Transverse colon (tissue), 4 donors: ENCODE results near the gene DNAJC8. TPM values are rescaled to one million over a fixed set of nuclear protein-coding genes. Genes with fewer than 3 reads are reported as not detected.

Experiments
- DNase-seq: peaks from one replicate; pipeline ENCODE4 v3.0.0-alpha.2; 2019
- H3K27ac ChIP-seq, 4 donors: fragments of 200-600 bp; sonication (generic); 2 replicates each; pipeline ENCODE4 v1.5.1; 2016 to 2018; ENCODE audit warnings: inconsistent platforms in 4 of 4
- H3K27me3 ChIP-seq: fragments of 200-600 bp; sonication (generic); 2 replicates; pipeline ENCODE4 v1.5.1; 2017; ENCODE audit warnings: inconsistent platforms
- H3K36me3 ChIP-seq, 4 donors: fragments of 200-600 bp; sonication (generic); 2 replicates each; pipeline ENCODE4 v1.5.1; 2017 to 2019; ENCODE audit warnings: inconsistent platforms in 4 of 4
- H3K4me1 ChIP-seq, 4 donors: fragments of 200-600 bp; sonication (generic); 2 replicates each; pipeline ENCODE4 v1.5.1; 2017 to 2020; ENCODE audit warnings: inconsistent platforms in 4 of 4
- H3K4me3 ChIP-seq, 4 donors: fragments of 200-600 bp; sonication (generic); 1 replicate in 1 of 4; 2 replicates in 3 of 4; pipeline versions ENCODE4 v1.5.1 to v1.6.1; 2017 to 2019; ENCODE audit warnings: inconsistent platforms in 4 of 4
- H3K9me3 ChIP-seq, 2 donors: fragments of 200-600 bp; sonication (generic); 2 replicates each; pipeline ENCODE4 v1.5.1; 2017 to 2019; ENCODE audit warnings: inconsistent platforms in 2 of 2
- CTCF ChIP-seq, 5 experiments: fragments of 200-600 bp in 3 of 5; fragments of 450-650 bp in 2 of 5; sonication (generic) in 3 of 5; IDR thresholded peaks; 1 replicate in 2 of 5; 2 replicates in 3 of 5; pipeline ENCODE4 v1.5.1; 2016 to 2017; ENCODE audit warnings: antibody characterized with exemption in 5 of 5, inconsistent platforms in 3 of 5, mild to moderate bottlenecking in 2 of 5, moderate library complexity in 1 of 5
- EP300 ChIP-seq: sonication (generic); formaldehyde crosslinking; IDR thresholded peaks from one replicate; pipeline ENCODE4 v1.6.1; 2017; ENCODE audit warnings: antibody characterized with exemption, low read depth
- POLR2A ChIP-seq: fragments of 450-650 bp; IDR thresholded peaks from one replicate; pipeline ENCODE4 v1.6.1; 2016; ENCODE audit warnings: antibody characterized with exemption, mild to moderate bottlenecking, moderate library complexity
- POLR2AphosphoS5 ChIP-seq, 3 donors: sonication (generic); formaldehyde crosslinking; IDR thresholded peaks; one replicate each; pipeline ENCODE4 v1.6.1; 2016; ENCODE audit warnings: antibody characterized with exemption in 3 of 3
- WGBS, 2 donors: methylation state at CpG; one replicate each; pipeline ENCODE4 v1.1.5; 2018; ENCODE audit warnings: low coverage in 1 of 2; 5-methylcytosine and 5-hydroxymethylcytosine counted together
- in situ Hi-C, 4 donors: fragments of 200-750 bp; cut with MboI; loops; one replicate each; pipeline versions ENCODE4 v1.15.0 to v1.15.1; 2017; ENCODE audit warnings: low sequenced_read_pairs in 3 of 4, low pct_ligation_motif_present in 1 of 4, low pct_unique_long_range_greater_than_20kb in 1 of 4
- intact Hi-C: fragments of 100-400 bp; cut with DNase I; formaldehyde crosslinking; loops from one replicate; pipeline ENCODE4 v1.15.1; 2023; ENCODE audit warnings: low total_unique reads
- total RNA-seq, 4 donors: library from RNA; depleted of rRNA; stranded (reverse); fragments of >200 nt; gene quantifications; one replicate each; pipeline ENCODE4 v1.1.0, GENCODE V29; 2016

Gene DNAJC8
- total RNA-seq, 4 donors from 2014 or later, result 33.3 to 68.7 (median 46.8) TPM

GRCh38 chr1:28249013-28249865 is 16.4 kb upstream of the DNAJC8 start:
- intact Hi-C loops (no loop called here), in situ Hi-C loops (loop anchor here in 1 of 4 donors (25.0 kb wide), 1 partner anchor 263 kb away; the partner anchor contains the start of gene RCC1)
- WGBS, 2 donors, result 28 to 51% methylated on average over 2 to 3 of the region's 3 CpGs
- Histone ChIP-seq H3K9me3 (no peaks in the 10 kb centered on the region), H3K4me1 (peaks cover 22 to 57% (median 36%) of the 10 kb centered on the region in 4 donors), H3K27me3 (no peaks in the 10 kb centered on the region), H3K27ac (peak overlapping the region; percentile 89 to 95 (median 91)), H3K36me3 (no peaks in the 10 kb centered on the region), H3K4me3 (peak overlapping the region in 2 of 4 donors; percentile 3 to 9)
- peak; percentile 50 for DNase-seq
- TF ChIP-seq POLR2A (no peak), EP300 (no peak), POLR2AphosphoS5 (IDR thresholded peaks at IDR 0.05) (no peak), CTCF (IDR thresholded peaks at IDR 0.05) (no peak)

- peak; percentile 89 for DNase-seq
- intact Hi-C loops, result no loop called here
- Histone ChIP-seq H3K4me3 (peak overlapping the region in 2 of 4 donors; percentile 3 to 9), H3K9me3 (no peaks in the 10 kb centered on the region), H3K4me1 (peaks cover 25 to 65% (median 39%) of the 10 kb centered on the region in 4 donors), H3K27ac (peak overlapping the region; percentile 89 to 95 (median 91)), H3K27me3 (no peaks in the 10 kb centered on the region), H3K36me3 (no peaks in the 10 kb centered on the region)
- in situ Hi-C loops, result loop anchor here in 1 of 4 donors (25.0 kb wide), 1 partner anchor 264 kb away; the partner anchor contains the start of gene RCC1
- TF ChIP-seq CTCF (IDR thresholded peaks at IDR 0.05) (peak; percentile 90 to 95 (median 93)), POLR2A (no peak), EP300 (no peak), POLR2AphosphoS5 (IDR thresholded peaks at IDR 0.05) (no peak)
- WGBS, 2 donors, result 0% methylated on average over 7 to 12 of the region's 12 CpGs
These were observed 15.6 kb upstream of the DNAJC8 start for GRCh38 chr1:28248273-28249012.

GRCh38 chr1:28247612-28248272 is 14.9 kb upstream of the DNAJC8 start:
- intact Hi-C loops (no loop called here), in situ Hi-C loops (loop anchor here in 1 of 4 donors (25.0 kb wide), 1 partner anchor 265 kb away; the partner anchor contains the start of gene RCC1)
- Histone ChIP-seq H3K36me3 (no peaks in the 10 kb centered on the region), H3K9me3 (no peaks in the 10 kb centered on the region), H3K27ac (peak overlapping the region; percentile 89 to 95 (median 91)), H3K4me1 (peaks cover 26 to 72% (median 46%) of the 10 kb centered on the region in 4 donors), H3K27me3 (no peaks in the 10 kb centered on the region), H3K4me3 (peak overlapping the region in 3 of 4 donors; percentile 10 to 82 (median 36))
- 39 to 83% methylated on average over 2 to 11 of the region's 11 CpGs for WGBS, 2 donors
- no peak for TF ChIP-seq CTCF (IDR thresholded peaks at IDR 0.05)
- peak; percentile 21 for DNase-seq
